ENCODE measurements around the gene MPP3.

GRCh38 chr17:43757171-43757660 lies 75.7 kb downstream of the MPP3 start:
- no peak for TF ChIP-seq CTCF (IDR thresholded peaks at IDR 0.05)
- no peak for TF ChIP-seq POLR2A (IDR thresholded peaks at IDR 0.05)

Data from tibial nerve (tissue), 3 donors.